K562 (cell line): Measurements from ENCODE around the gene DDAH2. TPM values are rescaled to one million over a fixed set of nuclear protein-coding genes. Genes with fewer than 3 reads are reported as not detected.

Experiments used
- BCOR ChIP-seq: fragments of 450-650 bp; IDR thresholded peaks from 2 replicates; pipeline ENCODE4 v1.6.1; 2016
- CBX3 ChIP-seq, 2 experiments: IDR thresholded peaks; 1 replicate in 1 of 2; 2 replicates in 1 of 2; pipeline ENCODE4 v1.6.1; 2012; ENCODE audit warnings: inconsistent platforms in 2 of 2, low read length in 2 of 2, borderline replicate concordance in 1 of 2, control low read depth in 1 of 2
- DDX20 ChIP-seq: fragments of 450-650 bp; IDR thresholded peaks from 2 replicates; pipeline ENCODE4 v1.6.1; 2016; ENCODE audit warnings: missing genetic modification characterization, low read depth, mild to moderate bottlenecking, missing compliant biosample characterization, moderate library complexity
- ELF2 ChIP-seq: fragments of 250-450 bp; sonication (Bioruptor Pico); IDR thresholded peaks from 2 replicates; pipeline ENCODE4 v1.5.0; 2021; ENCODE audit warnings: mild to moderate bottlenecking
- ETV6 ChIP-seq, 3 experiments: fragments of 150-350 bp in 1 of 3; sonication (generic) in 1 of 3; formaldehyde crosslinking in 1 of 3; IDR thresholded peaks; 2 replicates each; pipeline versions ENCODE4 v1.6.1 to v1.8.0; 2014 to 2022; ENCODE audit warnings: borderline replicate concordance in 2 of 3, low read depth in 2 of 3, antibody characterized with exemption in 1 of 3, low read length in 1 of 3, mild to moderate bottlenecking in 1 of 3, missing genetic modification reagents in 1 of 3
- HMBOX1 ChIP-seq: sonication (generic); IDR thresholded peaks from 2 replicates; pipeline ENCODE4 v1.6.1; 2016
- POLR3G ChIP-seq: IDR thresholded peaks from 2 replicates; pipeline ENCODE4 v1.6.1; 2011; ENCODE audit not compliant: insufficient read length, insufficient replicate concordance; ENCODE audit errors: extremely low read depth
- RBBP5 ChIP-seq: fragments of 200-600 bp; sonication (generic); IDR thresholded peaks from 2 replicates; pipeline ENCODE4 v1.6.1; 2012; ENCODE audit warnings: borderline replicate concordance, mild to moderate bottlenecking, low read length, control low read depth, inconsistent platforms; ENCODE audit not compliant: insufficient read depth, poor library complexity, severe bottlenecking
- SAP30 ChIP-seq: fragments of 200-600 bp; sonication (generic); IDR thresholded peaks from 2 replicates; pipeline ENCODE4 v1.6.1; 2012; ENCODE audit warnings: borderline replicate concordance, low read depth, mild to moderate bottlenecking, moderate library complexity, low read length, control low read depth, inconsistent platforms; ENCODE audit not compliant: insufficient read depth, poor library complexity, severe bottlenecking
- STAT5A ChIP-seq: IDR thresholded peaks from 2 replicates; pipeline ENCODE4 v1.6.1; 2012; ENCODE audit warnings: low read length, inconsistent platforms, borderline replicate concordance
- TRIM25 ChIP-seq: fragments of 450-650 bp; IDR thresholded peaks from 2 replicates; pipeline ENCODE4 v1.7.0; 2016; ENCODE audit warnings: borderline replicate concordance
- ZBTB7A ChIP-seq: IDR thresholded peaks from 2 replicates; pipeline ENCODE4 v1.6.1; 2011; ENCODE audit warnings: low read depth, mild to moderate bottlenecking, low read length, moderate library complexity, borderline replicate concordance; ENCODE audit not compliant: control insufficient read depth
- ZNF583 ChIP-seq: fragments of 250-450 bp; sonication (Bioruptor Pico); IDR thresholded peaks from 2 replicates; pipeline ENCODE4 v1.4.0; 2020
- polyA plus RNA-seq, 8 experiments: library from polyadenylated mRNA; depleted of rRNA in 4 of 8; stranded (reverse) in 5 of 8; unstranded in 3 of 8; fragments of >200 nt; fragmentation: Nextera tagmentation in 2 of 8; fragmentation: Illumina TruSeq in 1 of 8; extraction: Ambion mirVana in 2 of 8; extraction: Trizol in 1 of 8; gene quantifications; 2 replicates each; pipeline versions ENCODE4 v1.2.1 to v1.2.3, GENCODE V29; 2011 to 2014; ENCODE audit warnings: inconsistent platforms in 1 of 8, missing spikeins in 1 of 8
- total RNA-seq, 7 experiments: library from RNA; depleted of rRNA in 6 of 7; stranded (reverse); fragments of >200 nt in 6 of 7; fragmentation: Illumina TruSeq in 2 of 7; extraction: Trizol in 2 of 7; gene quantifications; 2 replicates each; pipeline versions ENCODE4 v1.2.1 to v1.2.3, GENCODE V29; 2011 to 2021; ENCODE audit warnings: low replicate concordance in 1 of 7
- TF ChIP-seq, protein P1 (sequence below), 2 experiments: IDR thresholded peaks; 2 replicates each; pipeline ENCODE4 v1.6.1; 2012; ENCODE audit warnings: improper control_type of control experiment in 2 of 2, low read depth in 2 of 2, low read length in 2 of 2, borderline replicate concordance in 1 of 2

The DDAH2 gene
- total and polyA plus RNA-seq, 9 of the 15 experiments (the other 6 are each of a cell fraction or from before 2014, with no cell fraction given), result 1.8 to 45.4 (median 21.4) TPM

- no peak for TF ChIP-seq HMBOX1
- peak in 1 of 2 experiments; percentile 41; a peak in 1 of 3 replicates for TF ChIP-seq CBX3 (IDR thresholded peaks at IDR 0.05; ENCODE audit: borderline replicate concordance in 1 of 2, low read length in 2 of 2)
- TF ChIP-seq, protein P1, sequence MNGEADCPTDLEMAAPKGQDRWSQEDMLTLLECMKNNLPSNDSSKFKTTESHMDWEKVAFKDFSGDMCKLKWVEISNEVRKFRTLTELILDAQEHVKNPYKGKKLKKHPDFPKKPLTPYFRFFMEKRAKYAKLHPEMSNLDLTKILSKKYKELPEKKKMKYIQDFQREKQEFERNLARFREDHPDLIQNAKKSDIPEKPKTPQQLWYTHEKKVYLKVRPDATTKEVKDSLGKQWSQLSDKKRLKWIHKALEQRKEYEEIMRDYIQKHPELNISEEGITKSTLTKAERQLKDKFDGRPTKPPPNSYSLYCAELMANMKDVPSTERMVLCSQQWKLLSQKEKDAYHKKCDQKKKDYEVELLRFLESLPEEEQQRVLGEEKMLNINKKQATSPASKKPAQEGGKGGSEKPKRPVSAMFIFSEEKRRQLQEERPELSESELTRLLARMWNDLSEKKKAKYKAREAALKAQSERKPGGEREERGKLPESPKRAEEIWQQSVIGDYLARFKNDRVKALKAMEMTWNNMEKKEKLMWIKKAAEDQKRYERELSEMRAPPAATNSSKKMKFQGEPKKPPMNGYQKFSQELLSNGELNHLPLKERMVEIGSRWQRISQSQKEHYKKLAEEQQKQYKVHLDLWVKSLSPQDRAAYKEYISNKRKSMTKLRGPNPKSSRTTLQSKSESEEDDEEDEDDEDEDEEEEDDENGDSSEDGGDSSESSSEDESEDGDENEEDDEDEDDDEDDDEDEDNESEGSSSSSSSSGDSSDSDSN (IDR thresholded peaks at IDR 0.05; ENCODE audit: borderline replicate concordance in 1 of 2, low read depth in 2 of 2, low read length in 2 of 2), result 0 out of 4 replicates have a peak, but pooled peaks of 1 of the 2 experiments have one; percentile 50
- peak; percentile 57; the same call in 1 of the 2 replicates for TF ChIP-seq TRIM25
- no peak for TF ChIP-seq ZNF583 (CRISPR knock-in tag)
- peak; percentile 59; the same call in 1 of the 2 replicates for TF ChIP-seq STAT5A
- no peak for TF ChIP-seq DDX20
- 0 out of 4 replicates have a peak, but pooled peaks of 1 of the 2 experiments have one; percentile 34 for TF ChIP-seq ETV6 (IDR thresholded peaks at IDR 0.05; ENCODE audit: borderline replicate concordance in 1 of 2, low read depth in 2 of 2, low read length in 1 of 2)
- no peak for TF ChIP-seq ETV6 (CRISPR knock-in tag; IDR thresholded peaks at IDR 0.05; ENCODE audit: borderline replicate concordance)
- peak; percentile 57; the same call in 1 of the 2 replicates for TF ChIP-seq BCOR
- no peak for TF ChIP-seq ZBTB7A
- peak; percentile 53 for TF ChIP-seq RBBP5
- no peak for TF ChIP-seq POLR3G
- TF ChIP-seq SAP30, result peak; percentile 56
- TF ChIP-seq ELF2 (CRISPR knock-in tag), result 0 out of 2 replicates have a peak, but pooled peaks have one; percentile 21
Observed at GRCh38 chr6:31734821-31735406, 5.8 kb upstream of the DDAH2 start (continued).
